HEK293 (cell line): ENCODE results near the gene POLL.

Experiments used
- ATF2 ChIP-seq: fragments of 450-650 bp; formaldehyde crosslinking; IDR thresholded peaks from 2 replicates; pipeline ENCODE4 v1.5.1; 2016; ENCODE audit warnings: missing biosample characterization, missing genetic modification characterization, low read depth
- ELK4 ChIP-seq: IDR thresholded peaks from 2 replicates; pipeline ENCODE4 v1.6.1; 2011; ENCODE audit warnings: mild to moderate bottlenecking, low read depth, low read length, borderline replicate concordance
- HOXA7 ChIP-seq: sonication (generic); formaldehyde crosslinking; IDR thresholded peaks from 2 replicates; pipeline ENCODE4 v1.8.1; 2022; ENCODE audit warnings: missing genetic modification reagents, borderline replicate concordance
- IKZF3 ChIP-seq: fragments of 450-650 bp; IDR thresholded peaks from 2 replicates; pipeline ENCODE4 v1.5.0; 2018; ENCODE audit warnings: missing biosample characterization, mild to moderate bottlenecking, missing genetic modification characterization, moderate library complexity
- PRDM1 ChIP-seq: fragments of 450-650 bp; formaldehyde crosslinking; IDR thresholded peaks from 2 replicates; pipeline ENCODE4; 2016; ENCODE audit warnings: missing biosample characterization, missing genetic modification characterization
- PRDM10 ChIP-seq: fragments of 450-650 bp; formaldehyde crosslinking; IDR thresholded peaks from 2 replicates; pipeline ENCODE4 v1.5.1; 2016; ENCODE audit warnings: missing biosample characterization, missing genetic modification characterization
- ZBTB7A ChIP-seq: fragments of 450-650 bp; formaldehyde crosslinking; IDR thresholded peaks from 2 replicates; pipeline ENCODE4 v1.5.1; 2016; ENCODE audit warnings: low read depth, missing biosample characterization, missing genetic modification characterization
- ZNF10 ChIP-seq: fragments of 450-650 bp; formaldehyde crosslinking; IDR thresholded peaks from 2 replicates; pipeline ENCODE4 v1.5.1; 2017; ENCODE audit warnings: missing biosample characterization, missing genetic modification characterization
- ZNF18 ChIP-seq: fragments of 450-650 bp; formaldehyde crosslinking; IDR thresholded peaks from 2 replicates; pipeline ENCODE4 v1.5.1; 2016; ENCODE audit warnings: missing biosample characterization, missing genetic modification characterization
- ZNF211 ChIP-seq: fragments of 450-650 bp; formaldehyde crosslinking; IDR thresholded peaks from 2 replicates; pipeline ENCODE4 v1.5.1; 2016; ENCODE audit warnings: low read depth, missing biosample characterization, missing genetic modification characterization
- ZNF223 ChIP-seq: fragments of 450-650 bp; formaldehyde crosslinking; IDR thresholded peaks from 2 replicates; pipeline ENCODE4 v1.5.1; 2016; ENCODE audit warnings: missing biosample characterization, missing genetic modification characterization
- ZNF324 ChIP-seq: fragments of 450-650 bp; formaldehyde crosslinking; IDR thresholded peaks from 2 replicates; pipeline ENCODE4 v1.5.1; 2016; ENCODE audit warnings: missing biosample characterization, missing genetic modification characterization
- ZNF366 ChIP-seq: fragments of 450-650 bp; formaldehyde crosslinking; conservative IDR thresholded peaks from 2 replicates; pipeline ENCODE4 v1.5.1; 2016; ENCODE audit warnings: missing biosample characterization, missing genetic modification characterization
- ZNF473 ChIP-seq: fragments of 450-650 bp; formaldehyde crosslinking; IDR thresholded peaks from 2 replicates; pipeline ENCODE4 v1.5.1; 2017; ENCODE audit warnings: missing biosample characterization, missing genetic modification characterization
- ZNF529 ChIP-seq: fragments of 450-650 bp; formaldehyde crosslinking; IDR thresholded peaks from 2 replicates; pipeline ENCODE4 v1.5.1; 2017; ENCODE audit warnings: missing genetic modification characterization, missing biosample characterization; ENCODE audit not compliant: insufficient replicate concordance
- ZNF747 ChIP-seq: fragments of 450-650 bp; formaldehyde crosslinking; IDR thresholded peaks from 2 replicates; pipeline ENCODE4 v1.5.1; 2016; ENCODE audit warnings: missing biosample characterization, missing genetic modification characterization
- TF ChIP-seq, protein P1 (sequence below): fragments of 450-650 bp; IDR thresholded peaks from 2 replicates; pipeline ENCODE4 v1.5.1; 2018; ENCODE audit warnings: missing biosample characterization, mild to moderate bottlenecking, missing genetic modification characterization
- TF ChIP-seq, protein P2 (sequence below): fragments of 450-650 bp; formaldehyde crosslinking; IDR thresholded peaks from 2 replicates; pipeline ENCODE4 v1.5.1; 2016; ENCODE audit warnings: missing biosample characterization, missing genetic modification characterization, borderline replicate concordance
- TF ChIP-seq, protein P3 (sequence below): fragments of 450-650 bp; formaldehyde crosslinking; IDR thresholded peaks from 2 replicates; pipeline ENCODE4 v1.5.1; 2016; ENCODE audit warnings: missing biosample characterization, missing genetic modification characterization

The POLL gene

DNA sequence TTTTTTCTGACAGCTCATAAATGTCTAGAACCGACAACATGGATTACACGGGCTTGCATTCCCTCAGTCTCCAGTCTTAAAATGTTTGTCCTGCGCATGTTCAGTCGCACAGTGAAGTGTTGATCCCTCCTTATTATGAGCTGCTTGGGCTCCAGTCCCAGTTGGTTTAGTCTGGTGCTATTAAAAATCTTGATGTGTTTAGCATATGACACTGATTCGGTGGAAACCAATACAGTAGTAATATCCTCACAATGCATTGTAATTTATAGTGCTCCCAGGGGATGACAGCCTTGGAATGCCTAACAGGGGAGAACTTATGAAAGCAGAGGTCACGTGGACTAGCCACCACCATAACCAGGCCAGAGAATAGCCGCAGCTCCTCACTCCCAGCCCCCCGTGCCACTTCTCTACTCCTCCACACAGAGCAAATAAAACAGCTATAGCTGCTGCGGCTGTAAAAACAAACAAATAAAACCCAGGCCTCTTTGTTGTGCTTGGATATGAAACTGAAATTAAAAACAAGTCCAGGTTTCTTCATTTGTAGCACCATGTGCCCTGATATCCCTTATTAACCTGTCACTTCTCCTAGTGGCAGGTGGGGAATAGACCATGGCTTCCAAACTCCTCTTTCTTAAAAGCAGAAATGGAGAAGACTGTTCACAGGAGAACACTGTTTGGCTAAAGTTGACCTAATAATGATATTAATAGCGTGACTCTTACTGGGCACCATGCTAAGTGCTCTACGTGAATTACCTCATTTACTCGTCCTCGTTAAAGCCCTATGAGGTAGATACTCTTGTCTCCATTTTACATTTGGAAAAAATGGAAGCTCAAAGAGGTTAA lies 7.8 kb upstream of the POLL start (continued):
- TF ChIP-seq ELK4 (no peak), ZNF366 (tag by site-specific recombination) (peak; percentile 73), PRDM10 (tag by site-specific recombination) (peak; percentile 93), ZNF324 (no peak), ZNF211 (tag by site-specific recombination) (no peak), HOXA7 (CRISPR knock-in tag) (no peak), ATF2 (tag by site-specific recombination) (0 out of 2 replicates have a peak, but pooled peaks have one; percentile 42), ZNF747 (tag by site-specific recombination) (no peak), PRDM1 (tag by site-specific recombination) (no peak), ZNF223 (tag by site-specific recombination) (no peak), ZNF18 (no peak; the same call in 1 of the 2 replicates), ZNF473 (tag by site-specific recombination) (no peak), IKZF3 (tag by site-specific recombination) (no peak; the same call in 1 of the 2 replicates), ZNF529 (tag by site-specific recombination) (no peak), ZNF10 (no peak), ZBTB7A (no peak)
- TF ChIP-seq, protein P1, sequence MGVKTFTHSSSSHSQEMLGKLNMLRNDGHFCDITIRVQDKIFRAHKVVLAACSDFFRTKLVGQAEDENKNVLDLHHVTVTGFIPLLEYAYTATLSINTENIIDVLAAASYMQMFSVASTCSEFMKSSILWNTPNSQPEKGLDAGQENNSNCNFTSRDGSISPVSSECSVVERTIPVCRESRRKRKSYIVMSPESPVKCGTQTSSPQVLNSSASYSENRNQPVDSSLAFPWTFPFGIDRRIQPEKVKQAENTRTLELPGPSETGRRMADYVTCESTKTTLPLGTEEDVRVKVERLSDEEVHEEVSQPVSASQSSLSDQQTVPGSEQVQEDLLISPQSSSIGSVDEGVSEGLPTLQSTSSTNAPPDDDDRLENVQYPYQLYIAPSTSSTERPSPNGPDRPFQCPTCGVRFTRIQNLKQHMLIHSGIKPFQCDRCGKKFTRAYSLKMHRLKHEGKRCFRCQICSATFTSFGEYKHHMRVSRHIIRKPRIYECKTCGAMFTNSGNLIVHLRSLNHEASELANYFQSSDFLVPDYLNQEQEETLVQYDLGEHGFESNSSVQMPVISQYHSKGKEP (tag by site-specific recombination) = peak; percentile 78
- TF ChIP-seq, protein P2, sequence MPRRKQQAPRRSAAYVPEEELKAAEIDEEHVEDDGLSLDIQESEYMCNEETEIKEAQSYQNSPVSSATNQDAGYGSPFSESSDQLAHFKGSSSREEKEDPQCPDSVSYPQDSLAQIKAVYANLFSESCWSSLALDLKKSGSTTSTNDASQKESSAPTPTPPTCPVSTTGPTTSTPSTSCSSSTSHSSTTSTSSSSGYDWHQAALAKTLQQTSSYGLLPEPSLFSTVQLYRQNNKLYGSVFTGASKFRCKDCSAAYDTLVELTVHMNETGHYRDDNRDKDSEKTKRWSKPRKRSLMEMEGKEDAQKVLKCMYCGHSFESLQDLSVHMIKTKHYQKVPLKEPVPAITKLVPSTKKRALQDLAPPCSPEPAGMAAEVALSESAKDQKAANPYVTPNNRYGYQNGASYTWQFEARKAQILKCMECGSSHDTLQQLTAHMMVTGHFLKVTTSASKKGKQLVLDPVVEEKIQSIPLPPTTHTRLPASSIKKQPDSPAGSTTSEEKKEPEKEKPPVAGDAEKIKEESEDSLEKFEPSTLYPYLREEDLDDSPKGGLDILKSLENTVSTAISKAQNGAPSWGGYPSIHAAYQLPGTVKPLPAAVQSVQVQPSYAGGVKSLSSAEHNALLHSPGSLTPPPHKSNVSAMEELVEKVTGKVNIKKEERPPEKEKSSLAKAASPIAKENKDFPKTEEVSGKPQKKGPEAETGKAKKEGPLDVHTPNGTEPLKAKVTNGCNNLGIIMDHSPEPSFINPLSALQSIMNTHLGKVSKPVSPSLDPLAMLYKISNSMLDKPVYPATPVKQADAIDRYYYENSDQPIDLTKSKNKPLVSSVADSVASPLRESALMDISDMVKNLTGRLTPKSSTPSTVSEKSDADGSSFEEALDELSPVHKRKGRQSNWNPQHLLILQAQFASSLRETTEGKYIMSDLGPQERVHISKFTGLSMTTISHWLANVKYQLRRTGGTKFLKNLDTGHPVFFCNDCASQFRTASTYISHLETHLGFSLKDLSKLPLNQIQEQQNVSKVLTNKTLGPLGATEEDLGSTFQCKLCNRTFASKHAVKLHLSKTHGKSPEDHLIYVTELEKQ (tag by site-specific recombination) = peak; percentile 58; the same call in 1 of the 2 replicates
- TF ChIP-seq, protein P3, sequence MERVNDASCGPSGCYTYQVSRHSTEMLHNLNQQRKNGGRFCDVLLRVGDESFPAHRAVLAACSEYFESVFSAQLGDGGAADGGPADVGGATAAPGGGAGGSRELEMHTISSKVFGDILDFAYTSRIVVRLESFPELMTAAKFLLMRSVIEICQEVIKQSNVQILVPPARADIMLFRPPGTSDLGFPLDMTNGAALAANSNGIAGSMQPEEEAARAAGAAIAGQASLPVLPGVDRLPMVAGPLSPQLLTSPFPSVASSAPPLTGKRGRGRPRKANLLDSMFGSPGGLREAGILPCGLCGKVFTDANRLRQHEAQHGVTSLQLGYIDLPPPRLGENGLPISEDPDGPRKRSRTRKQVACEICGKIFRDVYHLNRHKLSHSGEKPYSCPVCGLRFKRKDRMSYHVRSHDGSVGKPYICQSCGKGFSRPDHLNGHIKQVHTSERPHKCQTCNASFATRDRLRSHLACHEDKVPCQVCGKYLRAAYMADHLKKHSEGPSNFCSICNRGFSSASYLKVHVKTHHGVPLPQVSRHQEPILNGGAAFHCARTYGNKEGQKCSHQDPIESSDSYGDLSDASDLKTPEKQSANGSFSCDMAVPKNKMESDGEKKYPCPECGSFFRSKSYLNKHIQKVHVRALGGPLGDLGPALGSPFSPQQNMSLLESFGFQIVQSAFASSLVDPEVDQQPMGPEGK (tag by site-specific recombination) = peak; percentile 72
